ENCODE data around the gene SGPL1. TPM values are rescaled to one million over a fixed set of nuclear protein-coding genes. Genes with fewer than 3 reads are reported as not detected.
"Not testable (repeated sequence)": the region's sequence is repeated elsewhere in the genome, so short reads cannot be mapped to it uniquely, and the experiment has no call there.

The SGPL1 gene
- polyA plus RNA-seq, 3 donors = 54.3 to 74.2 (median 70.8) TPM

- no peak for DNase-seq
These were observed 100.5 kb downstream of the SGPL1 start for GRCh38 chr10:70916241-70916640.

GRCh38 chr10:70917226-70917625, 101.5 kb downstream of the SGPL1 start:
- DNase-seq = no peak

- no peak for DNase-seq
These were observed 101.9 kb downstream of the SGPL1 start for GRCh38 chr10:70917635-70918034.

GRCh38 chr10:70918851-70919530, 103.2 kb downstream of the SGPL1 start:
- DNase-seq = peak; percentile 37

GRCh38 chr10:70919906-70920305, 104.2 kb downstream of the SGPL1 start:
- not testable (repeated sequence) for DNase-seq

- no peak for DNase-seq
These were observed 104.8 kb downstream of the SGPL1 start for GRCh38 chr10:70920519-70920918.

- no peak for DNase-seq
These were observed 105.5 kb downstream of the SGPL1 start for GRCh38 chr10:70921285-70921684.

GRCh38 chr10:70923696-70924095, 107.9 kb downstream of the SGPL1 start:
- DNase-seq = no peak

- no peak for DNase-seq
These were observed 109.9 kb downstream of the SGPL1 start for GRCh38 chr10:70925377-70926225.

GRCh38 chr10:70926226-70927000, 110.7 kb downstream of the SGPL1 start:
- no peak for DNase-seq

GRCh38 chr10:70927189-70927943, 111.6 kb downstream of the SGPL1 start:
- DNase-seq = peak; percentile 74

GRCh38 chr10:70928140-70928539, 112.4 kb downstream of the SGPL1 start:
- no peak for DNase-seq

- DNase-seq = no peak
These were observed 114.7 kb downstream of the SGPL1 start for GRCh38 chr10:70930263-70931000.

Other genes starting within 250 kb of the SGPL1 start
- under 1 TPM; 0.40 to 0.45 (median 0.41) TPM for gene PRF1, start 213.2 kb upstream of the SGPL1 start, polyA plus RNA-seq (ENCODE audit: insufficient read length in 3 of 3)
- 1 to 10 TPM; 1.2 to 2.5 (median 1.6) TPM for gene ADAMTS14, start 143.4 kb upstream of the SGPL1 start, polyA plus RNA-seq (ENCODE audit: insufficient read length in 3 of 3)
- under 1 TPM in 1 of 3 donors, not detected in 2; 0.20 TPM for gene TBATA, start 30.6 kb upstream of the SGPL1 start, polyA plus RNA-seq (ENCODE audit: insufficient read length in 3 of 3)
- 100 to 1,000 TPM; 114 to 131 (median 128) TPM for gene PCBD1, start 72.6 kb downstream of the SGPL1 start, polyA plus RNA-seq (ENCODE audit: insufficient read length in 3 of 3)